H4 (cell line): ENCODE results near the gene OLFML3. TPM values are rescaled to one million over a fixed set of nuclear protein-coding genes. Genes with fewer than 3 reads are reported as not detected.
A peak's percentile ranks its signal among the peaks of the same experiment; 100 is the strongest.
"Not testable (repeated sequence)": the region's sequence is repeated elsewhere in the genome, so short reads cannot be mapped to it uniquely, and the experiment has no call there.

Source experiments
- DNase-seq: peaks from one replicate; pipeline ENCODE4 v3.0.0-alpha.2; 2015; ENCODE audit warnings: low spot score
- total RNA-seq: library from RNA; depleted of rRNA; stranded (reverse); fragments of >200 nt; shearing (Covaris generic); gene quantifications from 2 replicates; pipeline ENCODE4 v1.2.3, GENCODE V29; 2014

The OLFML3 gene
- total RNA-seq, 1 experiment from 2014 or later: 12.6 TPM

DNA sequence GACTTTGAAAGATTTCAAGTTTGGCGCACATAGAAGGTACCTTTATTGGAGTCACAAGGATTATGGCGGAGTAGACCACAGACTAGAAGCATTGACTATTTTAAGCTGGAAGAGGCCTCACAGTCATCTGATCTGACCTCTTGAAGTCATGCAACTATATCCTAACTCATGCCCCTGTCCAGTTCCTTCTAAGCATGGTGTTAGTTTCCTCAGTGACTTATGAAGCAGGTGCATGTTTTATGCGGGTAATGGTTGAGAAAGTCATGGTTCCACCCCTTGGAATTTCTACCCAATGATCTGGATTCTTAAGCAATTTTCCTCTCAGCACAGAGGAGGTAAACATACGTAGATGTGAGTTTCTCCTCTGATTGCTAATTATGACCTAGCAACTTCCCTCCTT lies 11.7 kb downstream of the OLFML3 start:
- no peak for DNase-seq

DNA sequence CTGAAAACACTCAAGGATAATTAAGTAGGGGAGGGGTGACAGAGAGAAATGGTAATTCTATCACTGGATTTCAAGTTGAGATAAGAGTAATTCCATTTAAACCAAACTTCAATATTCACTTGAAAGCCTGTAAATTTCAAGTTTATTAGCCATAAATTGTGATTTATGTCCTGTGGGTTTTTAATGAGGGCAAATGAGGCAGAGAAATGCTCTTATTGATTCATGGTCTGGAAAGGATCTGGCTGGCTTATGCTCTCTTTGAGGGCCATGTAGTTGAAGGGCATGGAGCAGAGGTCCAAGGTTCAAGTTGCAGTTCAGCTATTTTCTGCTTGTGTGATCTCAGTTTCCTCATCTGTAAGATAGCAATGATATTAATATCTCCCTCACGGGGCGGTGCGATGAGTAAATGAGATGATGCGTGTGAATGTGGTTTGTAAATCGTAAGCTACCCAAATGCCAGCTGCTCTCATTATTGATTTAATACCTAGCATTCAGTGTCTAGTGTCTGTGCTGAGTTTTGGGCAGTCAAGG lies 12.3 kb downstream of the OLFML3 start:
- no peak for DNase-seq

DNA sequence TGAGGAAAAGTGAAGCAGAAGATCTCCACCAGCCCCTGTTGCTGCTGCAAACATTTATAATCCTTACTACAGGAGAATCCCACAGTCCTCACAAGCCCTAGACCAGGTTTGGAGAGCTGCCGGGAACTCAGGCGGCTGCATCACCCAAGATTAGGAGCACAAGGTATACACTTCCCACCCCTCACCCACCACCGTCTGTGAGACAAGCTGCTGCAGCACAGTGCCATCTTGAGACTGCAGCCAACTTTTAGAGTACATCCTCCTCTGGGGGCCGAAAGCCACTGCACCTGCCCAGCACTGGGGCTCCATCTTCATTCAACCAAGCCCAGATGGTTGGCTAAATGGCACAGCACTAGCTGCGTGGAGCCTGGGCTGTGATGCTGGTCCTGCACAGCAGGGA lies 13.8 kb downstream of the OLFML3 start:
- DNase-seq: no peak

DNA sequence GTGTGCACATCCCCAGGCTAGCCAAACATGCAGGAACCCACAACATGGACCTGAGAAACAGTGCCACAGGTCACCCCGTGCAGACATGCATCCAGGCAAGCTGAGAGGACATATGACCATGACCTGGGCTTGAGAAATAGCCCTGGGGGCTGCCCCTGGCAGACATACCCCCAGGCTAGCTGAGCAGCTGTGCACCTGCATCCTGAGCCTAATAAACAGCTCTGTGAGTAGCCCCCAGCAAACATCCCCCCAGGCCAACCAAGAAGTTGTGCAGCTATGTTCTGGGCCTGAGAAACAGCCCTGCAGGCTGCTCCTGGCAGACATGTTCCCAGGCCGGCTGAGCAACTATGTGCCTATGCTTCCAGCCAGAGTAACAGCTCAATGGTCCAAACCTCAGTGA lies 14.5 kb downstream of the OLFML3 start:
- DNase-seq: no peak

DNA sequence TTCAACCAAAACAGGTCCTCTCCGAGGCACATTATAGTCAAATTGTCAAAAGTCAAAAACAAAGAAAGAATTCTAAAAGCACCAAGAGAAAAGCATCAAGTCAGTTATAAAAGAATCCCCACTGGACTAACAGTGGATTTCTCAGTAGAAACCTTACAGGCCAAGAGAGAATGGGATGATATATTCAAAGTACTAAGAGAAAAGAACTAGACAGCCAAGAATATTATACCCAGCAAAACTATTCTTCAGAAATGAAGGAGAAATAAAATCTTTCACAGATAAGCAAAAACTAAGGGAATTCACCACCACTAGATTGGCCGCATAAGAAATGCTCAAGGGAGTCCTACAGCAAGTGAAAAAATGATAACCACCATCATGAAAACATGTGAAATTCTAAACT lies 16.1 kb downstream of the OLFML3 start:
- DNase-seq: no peak

DNA sequence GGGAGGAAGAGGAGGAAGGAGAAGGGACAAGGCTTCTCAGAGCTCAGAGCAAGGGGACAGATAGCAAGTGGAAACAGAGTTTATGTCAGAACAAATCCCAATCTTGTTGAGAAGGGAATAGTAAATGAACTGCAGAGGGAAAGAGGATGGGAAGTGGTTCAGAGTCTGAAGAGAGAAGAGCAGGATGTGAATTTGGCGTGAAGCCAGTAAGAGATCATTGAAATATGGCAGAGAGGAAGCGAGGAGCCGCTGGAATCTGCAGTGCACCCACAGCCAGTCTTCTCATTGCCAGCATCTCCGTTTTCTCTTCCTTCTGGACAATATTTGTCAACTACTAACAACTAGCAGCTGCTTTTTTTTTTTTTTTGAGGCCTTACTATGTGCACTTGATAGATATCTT lies 19.1 kb downstream of the OLFML3 start:
- DNase-seq: no peak

DNA sequence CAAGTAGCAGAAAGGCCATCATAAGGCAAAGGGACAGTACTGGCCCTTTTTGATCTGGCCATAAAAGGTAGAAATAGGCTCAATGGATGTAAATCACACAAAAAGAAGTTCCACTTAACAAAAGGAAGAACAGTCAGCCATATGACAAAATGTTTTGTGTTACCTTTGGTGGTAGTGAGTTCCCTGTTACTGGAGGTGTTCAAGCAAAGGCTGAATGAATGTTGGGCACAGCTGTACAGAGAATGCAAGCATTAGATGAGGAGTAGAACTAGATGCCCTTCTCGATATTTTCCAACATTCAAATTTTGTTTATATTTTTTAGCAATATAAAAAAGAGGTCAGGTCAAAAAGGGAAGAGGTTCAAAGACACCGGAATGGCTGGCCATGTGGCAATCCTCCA lies 20.0 kb downstream of the OLFML3 start:
- DNase-seq: no peak

DNA sequence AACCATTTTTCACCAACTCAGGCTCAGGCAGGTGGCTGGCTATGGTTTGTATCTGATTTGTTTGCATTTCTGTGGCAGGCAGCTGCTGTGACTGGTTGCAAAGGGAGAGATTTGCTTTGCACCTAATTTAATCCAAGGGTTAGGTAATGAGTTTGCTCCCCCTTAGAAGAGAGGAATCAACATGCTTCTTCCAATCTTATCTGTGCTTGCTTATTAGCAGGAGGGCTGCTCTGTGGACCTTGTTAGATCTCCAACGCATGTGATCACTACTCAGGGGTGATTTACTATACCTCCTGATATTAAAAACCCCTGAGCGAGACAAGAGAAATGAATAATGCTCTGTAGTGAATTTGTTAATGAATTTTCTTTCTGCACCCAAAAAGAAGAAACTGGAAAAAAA lies 20.5 kb downstream of the OLFML3 start:
- DNase-seq: no peak

DNA sequence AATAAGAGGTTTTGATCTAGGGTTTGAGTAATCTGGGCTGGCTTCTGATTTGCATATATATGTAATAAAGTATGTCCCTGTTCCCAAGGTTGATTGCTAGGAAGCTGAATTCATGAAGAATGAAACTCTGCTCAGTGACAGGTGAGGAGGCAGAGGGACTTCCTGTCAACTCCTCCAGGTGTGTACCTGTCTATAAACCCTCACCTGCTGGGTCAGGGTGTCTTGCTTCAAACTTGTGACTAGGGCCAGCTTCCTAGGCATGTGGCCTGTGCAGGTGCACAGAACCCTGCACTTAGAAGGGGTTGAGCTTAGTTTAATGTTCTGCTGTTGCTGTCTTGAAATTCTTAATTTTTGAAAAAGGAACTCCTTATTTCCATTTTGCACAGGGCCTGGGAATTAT lies 21.1 kb downstream of the OLFML3 start:
- no peak for DNase-seq

DNA sequence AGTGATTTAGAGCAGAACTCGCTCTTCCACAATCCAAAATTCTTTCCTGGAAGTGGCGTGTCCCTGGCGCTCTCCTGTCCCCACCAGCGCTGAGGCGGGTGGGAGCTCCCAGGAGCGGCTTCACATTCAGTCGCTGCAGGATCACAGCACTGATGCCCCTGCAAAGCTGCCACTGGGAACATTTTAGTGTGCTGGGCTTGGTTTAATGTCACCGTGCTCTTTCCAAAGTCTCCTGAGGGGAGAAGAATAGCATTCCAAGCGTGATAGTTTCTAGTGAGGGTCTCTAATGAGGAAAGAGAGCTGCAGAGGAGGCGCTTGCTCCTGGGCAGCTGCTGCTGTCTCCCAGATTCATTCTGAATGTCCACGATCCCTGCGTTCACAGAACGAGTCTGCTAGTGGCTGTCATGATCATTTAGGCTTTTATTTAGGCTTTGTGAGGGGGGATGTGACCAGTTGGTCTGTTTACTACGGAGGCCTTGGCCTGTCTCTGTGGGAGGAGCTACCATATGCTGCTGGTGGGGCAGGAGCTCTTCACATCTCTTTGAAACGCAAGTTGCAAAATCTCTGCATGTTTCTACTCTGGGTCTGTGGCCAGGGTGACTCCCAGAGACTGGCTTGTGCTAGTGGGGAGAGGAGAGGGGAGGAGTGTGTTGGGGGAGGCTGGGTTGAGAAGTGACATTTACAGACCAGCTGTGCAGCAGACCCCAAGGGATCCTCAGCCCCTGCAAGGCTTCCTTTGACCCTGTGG lies 23.4 kb downstream of the OLFML3 start:
- DNase-seq: no peak

DNA sequence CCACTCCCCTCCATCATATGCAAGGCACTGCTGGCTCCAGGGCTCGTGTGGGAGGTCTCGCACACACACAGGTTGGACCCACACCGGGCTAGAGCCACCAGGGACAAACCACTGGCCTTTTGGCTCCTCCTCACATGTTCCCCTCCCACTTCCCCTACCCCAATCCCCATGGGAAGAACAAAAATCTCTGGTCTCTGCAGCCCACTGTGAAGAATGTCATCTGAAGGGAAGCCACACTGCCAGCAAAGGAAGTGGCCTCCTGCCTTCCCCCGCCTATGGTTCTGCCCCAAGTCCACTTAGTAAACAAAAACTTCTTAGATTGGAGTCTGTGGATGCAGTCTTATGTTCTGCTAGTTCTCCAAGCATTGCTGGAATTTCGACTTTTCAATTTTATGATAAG lies 24.2 kb downstream of the OLFML3 start:
- no peak for DNase-seq

DNA sequence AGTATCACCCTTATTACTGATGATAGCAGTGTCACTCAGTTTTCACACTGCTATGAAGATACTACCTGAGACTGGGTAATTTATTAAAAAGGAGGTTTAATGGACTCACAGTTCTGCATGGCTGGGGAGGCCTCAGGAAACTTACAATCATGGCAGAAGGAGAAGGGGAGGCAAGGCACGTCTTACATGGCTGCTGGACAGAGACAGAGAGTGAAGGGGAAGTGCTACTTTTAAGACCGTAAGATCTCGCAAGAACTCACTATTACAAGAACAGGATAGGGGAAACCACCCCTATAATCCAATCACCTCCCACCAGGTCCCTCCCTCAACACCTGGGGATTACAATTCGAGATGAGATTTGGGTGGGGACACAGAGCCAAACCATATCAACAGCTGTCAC lies 27.6 kb downstream of the OLFML3 start:
- not testable (repeated sequence) for DNase-seq

DNA sequence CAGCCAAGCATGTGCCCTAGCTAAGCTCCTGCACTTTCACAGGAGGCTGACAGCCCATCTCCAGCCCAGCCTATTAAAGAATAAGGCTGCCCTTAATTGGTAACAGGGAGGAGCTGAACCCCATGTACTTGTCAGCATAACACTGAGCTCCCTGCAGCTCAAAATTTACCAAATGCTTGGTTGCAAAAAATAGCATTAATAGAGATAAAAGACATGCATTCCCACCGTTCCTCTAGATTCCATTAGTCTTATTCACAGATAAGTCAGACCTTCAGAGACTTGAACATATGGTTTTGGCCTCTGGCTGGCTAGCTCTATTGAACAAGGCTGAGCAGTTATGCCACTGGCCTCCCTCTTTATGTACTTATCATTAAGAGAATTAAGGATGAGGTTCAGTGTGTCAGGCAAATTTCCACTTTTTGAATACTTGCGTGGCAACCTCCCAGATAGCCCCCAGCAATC lies 29.2 kb downstream of the OLFML3 start:
- DNase-seq: no peak

DNA sequence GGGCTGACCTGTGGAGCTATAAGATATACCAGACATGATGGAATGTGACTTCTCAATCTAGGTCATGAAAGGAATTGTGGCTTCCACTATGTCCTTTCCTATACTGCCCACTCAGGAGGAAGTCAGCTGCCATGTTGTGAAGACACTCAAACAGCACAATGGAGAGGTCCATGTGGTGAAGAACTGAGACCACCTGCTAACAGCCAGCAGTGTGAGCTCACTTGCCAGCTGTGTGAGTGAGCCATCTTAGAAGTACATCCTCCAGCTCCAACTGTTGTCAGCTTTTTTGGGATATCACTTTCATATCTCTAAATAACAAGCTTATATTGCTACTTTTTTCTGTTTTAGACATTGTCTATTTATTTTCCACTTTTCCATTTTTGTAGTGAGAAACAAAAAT lies 29.7 kb downstream of the OLFML3 start:
- DNase-seq: no peak

DNA sequence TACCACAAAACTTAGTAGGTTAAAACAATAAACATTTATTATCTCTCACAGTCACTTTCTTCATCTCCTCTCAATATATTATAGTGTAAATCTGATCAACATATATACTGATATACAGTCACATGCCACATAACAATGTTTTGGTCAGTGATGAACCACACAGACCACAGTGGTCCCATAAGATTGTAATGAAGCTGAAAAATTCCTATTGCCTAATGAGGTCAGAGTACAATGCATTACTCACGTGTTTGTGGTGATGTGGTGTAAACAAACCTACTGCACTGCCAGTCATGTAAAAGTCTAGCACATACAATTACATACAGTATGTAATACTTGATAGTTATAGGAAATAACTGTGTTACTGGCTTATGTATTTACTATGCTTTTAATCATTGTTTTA lies 30.1 kb downstream of the OLFML3 start:
- DNase-seq: peak; percentile 50

DNA sequence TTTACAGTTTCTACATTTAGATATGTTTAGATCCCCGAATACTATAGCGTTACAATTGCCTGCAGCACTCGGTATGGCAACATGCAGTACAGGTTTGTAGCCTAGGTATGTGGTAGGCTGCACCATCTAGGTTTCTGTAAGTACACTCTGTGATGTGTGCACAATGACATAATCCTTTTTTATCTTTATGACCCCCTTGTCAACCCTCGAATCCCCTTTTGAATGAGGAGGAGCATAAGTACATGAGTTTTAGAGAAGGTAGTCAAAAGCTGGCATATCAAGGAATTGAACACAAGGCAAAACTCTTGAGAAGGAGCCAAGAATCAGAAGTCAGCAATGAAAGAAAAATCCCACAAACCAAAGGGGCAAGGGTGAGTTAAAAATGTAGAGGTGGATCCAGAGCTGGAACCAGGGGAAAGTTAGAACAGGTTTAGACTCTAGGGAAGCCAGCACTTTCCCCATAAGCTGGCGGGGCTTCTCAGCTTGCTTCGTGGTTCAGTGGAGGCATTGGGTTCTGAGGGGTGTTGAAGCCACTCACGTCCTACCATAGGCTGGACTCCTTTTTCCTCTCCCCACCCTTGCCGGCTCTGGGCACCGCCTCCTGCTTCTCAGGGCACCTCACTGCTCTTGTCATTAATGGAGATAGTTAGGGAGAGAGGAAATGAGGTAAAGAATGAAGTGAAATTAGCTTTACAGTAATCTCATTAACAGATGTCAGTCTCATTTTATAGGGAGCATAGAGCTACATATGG lies 31.3 kb downstream of the OLFML3 start:
- no peak for DNase-seq

DNA sequence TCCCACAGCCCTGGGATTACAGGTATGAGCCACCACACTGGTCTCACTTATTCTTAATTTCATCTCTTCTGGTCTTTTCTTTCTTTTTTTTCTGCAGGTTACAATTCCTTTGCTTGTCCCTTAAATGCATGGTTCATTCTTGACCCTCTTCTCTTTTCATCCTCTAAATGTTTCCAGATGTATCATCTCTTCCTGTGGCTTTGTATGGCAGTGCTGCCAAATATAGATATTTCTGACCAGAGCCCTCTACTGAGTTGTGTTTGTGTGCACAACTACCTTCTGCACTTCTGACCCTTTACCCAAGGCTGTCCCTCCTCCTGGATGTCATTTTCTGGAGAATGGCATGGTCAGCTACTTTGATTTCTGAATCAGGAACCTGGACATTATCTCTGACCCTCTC lies 32.5 kb downstream of the OLFML3 start:
- DNase-seq: no peak

DNA sequence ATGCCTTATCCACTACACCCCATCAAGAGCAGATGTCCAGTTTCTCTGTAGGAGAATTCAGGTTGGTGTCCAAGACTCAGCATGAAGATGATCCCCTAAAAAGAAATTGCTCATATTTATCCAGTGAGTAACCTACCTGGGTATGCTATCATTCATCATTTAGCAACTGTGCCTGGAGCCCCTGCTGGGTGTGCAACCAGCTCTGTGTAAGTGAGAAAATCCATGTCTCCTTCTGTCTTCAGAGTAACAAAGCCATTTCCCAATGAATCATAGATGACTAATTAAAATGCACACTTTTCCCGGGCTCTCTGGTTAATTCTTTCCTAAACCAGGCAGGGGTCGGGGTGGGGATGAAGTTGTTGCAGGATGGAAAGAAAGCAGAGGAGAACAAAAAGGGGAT lies 35.8 kb downstream of the OLFML3 start:
- DNase-seq: no peak

DNA sequence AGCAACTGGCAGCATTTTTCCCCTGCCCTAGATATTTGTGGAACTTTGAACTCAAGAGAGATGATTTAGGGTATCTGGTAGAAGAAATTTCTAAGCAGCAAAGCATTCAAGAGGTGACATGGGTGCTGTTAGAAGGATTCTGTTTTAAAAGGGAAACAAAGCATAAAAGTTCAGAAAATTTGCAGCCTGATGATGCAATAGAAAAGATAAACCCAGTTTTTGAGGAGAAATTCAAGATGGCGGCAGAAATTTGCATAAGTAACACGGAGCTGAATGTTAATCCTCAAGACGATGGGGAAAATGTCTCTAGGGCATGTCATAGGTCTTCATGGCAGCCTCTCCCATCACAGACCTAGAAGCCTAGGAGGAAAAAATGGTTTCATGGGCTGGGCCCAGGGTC lies 40.5 kb downstream of the OLFML3 start:
- DNase-seq: not testable (repeated sequence)

DNA sequence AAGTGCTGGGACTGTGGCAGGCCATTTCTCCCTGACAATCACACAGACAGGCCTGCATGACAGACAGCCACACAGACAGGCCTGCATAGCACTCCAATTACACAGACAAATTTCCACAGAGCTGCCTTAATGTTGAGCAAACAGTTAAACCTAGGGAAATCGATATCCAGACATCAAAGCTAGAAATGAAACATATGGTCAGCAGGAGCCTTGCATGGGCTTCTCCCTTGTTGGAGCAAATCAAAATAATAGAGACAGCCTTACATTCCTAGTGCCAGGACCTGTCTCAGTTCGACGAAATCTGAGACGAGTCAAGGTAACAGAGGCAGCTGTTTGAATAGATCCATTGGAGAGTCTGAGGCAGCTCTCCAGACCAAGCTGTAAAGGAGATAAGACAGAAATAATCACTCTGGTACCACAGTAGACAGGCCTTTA lies 42.4 kb downstream of the OLFML3 start:
- no peak for DNase-seq

DNA sequence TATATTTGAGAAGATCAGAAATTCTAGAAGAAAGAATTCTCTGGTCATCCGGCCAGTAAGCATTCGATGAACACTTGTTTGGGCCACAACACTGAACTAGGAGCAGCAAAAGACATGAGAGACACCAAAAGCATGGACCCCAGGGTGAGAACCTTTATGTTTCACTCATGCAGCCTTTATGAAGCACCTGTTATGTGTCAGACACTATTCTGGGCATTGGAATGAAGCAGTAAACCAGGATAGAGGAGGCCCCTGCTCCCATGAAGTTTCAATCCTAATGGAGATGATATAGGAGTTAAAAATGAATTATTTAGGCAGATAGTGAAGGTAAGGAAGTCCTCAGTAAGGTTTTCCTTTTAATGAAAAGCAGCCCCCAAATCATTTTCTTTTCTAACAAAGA lies 43.6 kb downstream of the OLFML3 start:
- DNase-seq: no peak

DNA sequence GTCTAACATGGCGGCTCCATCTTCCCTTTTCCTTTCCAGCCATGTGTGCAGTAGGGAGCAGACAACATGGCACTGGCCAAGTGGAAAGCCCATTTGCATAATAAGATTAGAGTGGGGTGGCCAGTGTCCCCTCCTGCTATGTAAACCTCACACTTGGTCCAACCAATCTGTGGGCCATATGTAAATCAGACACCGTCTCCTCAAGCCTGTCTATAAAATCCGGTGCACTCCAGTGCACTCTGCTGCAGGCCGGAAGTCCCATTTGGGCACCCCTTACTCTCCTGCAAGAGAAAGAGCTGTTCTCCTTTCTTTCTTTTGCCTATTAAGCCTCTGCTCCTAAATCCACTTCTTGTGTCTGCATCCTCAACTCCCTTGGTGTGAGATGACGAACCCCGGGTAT lies 44.1 kb downstream of the OLFML3 start:
- no peak for DNase-seq

DNA sequence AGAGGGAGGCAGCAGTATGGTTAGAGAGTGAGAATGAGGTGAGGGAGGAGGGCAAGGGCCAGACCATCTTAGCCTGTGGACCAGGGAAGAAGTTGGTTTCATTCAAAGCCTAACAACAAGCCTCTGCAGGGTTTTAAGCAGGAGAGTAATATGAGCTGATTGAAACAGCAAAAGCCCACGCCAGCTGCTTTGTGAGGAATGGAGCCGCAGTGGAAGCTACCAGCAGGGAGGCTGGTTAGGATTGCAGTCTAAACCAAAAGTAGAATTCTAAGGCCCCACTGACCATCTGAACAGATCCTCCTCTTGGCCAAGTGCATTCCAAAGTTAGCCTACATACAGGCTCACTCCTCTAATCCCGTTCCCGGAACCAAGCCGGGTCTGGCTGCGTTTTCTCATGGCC lies 44.8 kb downstream of the OLFML3 start:
- no peak for DNase-seq
